BJ (cell line): ENCODE measurements around the gene FFAR4. TPM values are rescaled to one million over a fixed set of nuclear protein-coding genes. Genes with fewer than 3 reads are reported as not detected.

ENCODE experiments used
- CTCF ChIA-PET: fragments of 350-600 bp; formaldehyde crosslinking; extraction: SDS; loops from one replicate; lab custom pipeline; 2021; ENCODE audit warnings: antibody characterized with exemption, inconsistent platforms; lab: Yijun Ruan, JAX
- POLR2A ChIA-PET: fragments of 300-600 bp; sonication (Branson Sonifier 250); formaldehyde crosslinking; extraction: SDS; loops from one replicate; lab custom pipeline; 2021; ENCODE audit warnings: antibody characterized with exemption; lab: Charles Lee
- DNase-seq: peaks from one replicate; pipeline ENCODE4 v3.0.0-alpha.2; 2011; ENCODE audit warnings: low read depth
- H3K27me3 ChIP-seq: 2 replicates; pipeline ENCODE4 v1.6.0; 2011; ENCODE audit warnings: low read length; ENCODE audit not compliant: control insufficient read depth, insufficient read depth
- H3K36me3 ChIP-seq: 2 replicates; pipeline ENCODE4 v1.5.1; 2011; ENCODE audit warnings: low read length; ENCODE audit not compliant: control insufficient read depth, insufficient read depth
- H3K4me3 ChIP-seq: 2 replicates; pipeline ENCODE4 v1.5.1; 2011; ENCODE audit warnings: low read depth, mild to moderate bottlenecking, control low read depth, low read length
- CTCF ChIP-seq: IDR thresholded peaks from 2 replicates; pipeline ENCODE4 v1.5.1; 2011; ENCODE audit warnings: low read depth, mild to moderate bottlenecking, control low read depth, inconsistent platforms, low read length, moderate library complexity; ENCODE audit not compliant: insufficient read depth
- polyA plus RNA-seq: library from polyadenylated mRNA; depleted of rRNA; stranded (reverse); fragments of >200 nt; gene quantifications from 2 replicates; pipeline ENCODE4 v1.2.3, GENCODE V29; 2011; rRNA removed

FFAR4 gene
- polyA plus RNA-seq, 1 experiment: not detected

- POLR2A ChIA-PET: no interaction called here
- Histone ChIP-seq H3K36me3 (no peaks in the 10 kb centered on the region), H3K27me3 (peaks cover 9% of the 10 kb centered on the region), H3K4me3 (no peak overlapping the region)
- TF ChIP-seq CTCF: no peak
- DNase-seq: no peak
- CTCF ChIA-PET: no interaction called here
These were observed 63.3 kb downstream of the FFAR4 start for GRCh38 chr10:93629647-93630305.

DNA sequence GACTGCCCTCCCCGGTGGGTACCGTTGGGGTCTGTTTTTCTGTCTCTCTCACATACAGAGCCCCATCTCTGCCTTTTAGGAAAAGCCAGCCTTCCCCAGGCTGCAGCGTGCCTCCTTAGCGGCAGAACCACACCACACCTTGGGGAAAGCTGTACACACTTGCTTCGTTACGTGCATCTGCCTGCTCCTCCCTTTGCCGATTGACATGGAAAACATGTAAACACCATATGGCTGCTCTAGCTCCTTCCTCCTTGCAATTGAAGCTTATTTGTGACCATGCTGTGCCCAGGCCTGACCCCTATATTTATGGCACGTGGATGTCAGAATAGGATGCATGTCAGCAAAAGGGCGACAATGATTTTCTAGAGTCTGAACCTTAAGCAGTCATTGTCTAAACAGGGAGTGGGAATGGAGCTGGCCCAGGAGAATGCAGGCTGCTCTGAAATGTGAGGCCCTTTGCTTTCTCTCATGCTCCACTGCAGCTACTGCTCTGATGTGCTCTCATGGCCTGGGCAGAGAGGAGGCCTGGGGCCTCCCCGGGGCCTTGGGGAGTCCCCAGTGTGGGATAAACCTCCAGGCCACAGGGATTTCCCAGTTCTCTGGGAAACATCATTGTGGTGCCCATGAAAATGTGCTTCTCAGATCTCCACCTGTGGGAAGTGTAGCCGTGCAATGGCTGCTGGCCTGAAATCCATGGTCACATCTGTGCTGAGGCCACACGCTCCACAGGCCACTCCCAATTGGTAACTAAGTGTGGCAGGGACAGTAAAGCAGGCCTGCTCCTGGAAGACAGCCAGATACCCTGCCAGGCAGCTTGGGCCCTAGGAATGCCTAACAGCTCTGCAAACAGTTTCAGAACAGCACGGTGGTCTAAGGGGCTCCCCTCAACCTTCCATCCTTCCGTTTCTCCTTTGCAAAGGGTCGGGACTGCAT, 64.4 kb downstream of the FFAR4 start:
- H3K36me3 ChIP-seq: no peaks in the 10 kb centered on the region
- DNase-seq: no peak
- TF ChIP-seq CTCF: no peak
- POLR2A ChIA-PET: no interaction called here
- no peak overlapping the region for H3K4me3 ChIP-seq
- CTCF ChIA-PET: no interaction called here
- H3K27me3 ChIP-seq: peaks cover 9% of the 10 kb centered on the region

Other genes with a start within 250 kb of the FFAR4 start
- 355 and 425 TPM in 2 replicates for gene MYOF, start 84.3 kb upstream of the FFAR4 start, polyA plus RNA-seq
- gene CEP55, start 70.1 kb upstream of the FFAR4 start, polyA plus RNA-seq: 16.8 and 28.2 TPM in 2 replicates
- gene RBP4, start 34.6 kb downstream of the FFAR4 start, polyA plus RNA-seq: 0.22 and 0.26 TPM in 2 replicates
- gene PDE6C, start 45.9 kb downstream of the FFAR4 start, polyA plus RNA-seq: not detected in 2 replicates
- 2.1 and 5.1 TPM in 2 replicates for gene FRA10AC1, start 135.9 kb downstream of the FFAR4 start, polyA plus RNA-seq
- gene LGI1, start 191.3 kb downstream of the FFAR4 start, polyA plus RNA-seq: not detected in 2 replicates